T follicular helper cell (primary cell): Measurements from ENCODE around the gene TNK1.

ENCODE experiments used
- DNase-seq: peaks from one replicate; pipeline ENCODE4 v3.0.0-alpha.2; 2020; ENCODE audit warnings: low read depth

TNK1 gene

GRCh38 chr17:7435676-7436555 is 55.0 kb downstream of the TNK1 start:
- DNase-seq, result peak; percentile 34

DNA sequence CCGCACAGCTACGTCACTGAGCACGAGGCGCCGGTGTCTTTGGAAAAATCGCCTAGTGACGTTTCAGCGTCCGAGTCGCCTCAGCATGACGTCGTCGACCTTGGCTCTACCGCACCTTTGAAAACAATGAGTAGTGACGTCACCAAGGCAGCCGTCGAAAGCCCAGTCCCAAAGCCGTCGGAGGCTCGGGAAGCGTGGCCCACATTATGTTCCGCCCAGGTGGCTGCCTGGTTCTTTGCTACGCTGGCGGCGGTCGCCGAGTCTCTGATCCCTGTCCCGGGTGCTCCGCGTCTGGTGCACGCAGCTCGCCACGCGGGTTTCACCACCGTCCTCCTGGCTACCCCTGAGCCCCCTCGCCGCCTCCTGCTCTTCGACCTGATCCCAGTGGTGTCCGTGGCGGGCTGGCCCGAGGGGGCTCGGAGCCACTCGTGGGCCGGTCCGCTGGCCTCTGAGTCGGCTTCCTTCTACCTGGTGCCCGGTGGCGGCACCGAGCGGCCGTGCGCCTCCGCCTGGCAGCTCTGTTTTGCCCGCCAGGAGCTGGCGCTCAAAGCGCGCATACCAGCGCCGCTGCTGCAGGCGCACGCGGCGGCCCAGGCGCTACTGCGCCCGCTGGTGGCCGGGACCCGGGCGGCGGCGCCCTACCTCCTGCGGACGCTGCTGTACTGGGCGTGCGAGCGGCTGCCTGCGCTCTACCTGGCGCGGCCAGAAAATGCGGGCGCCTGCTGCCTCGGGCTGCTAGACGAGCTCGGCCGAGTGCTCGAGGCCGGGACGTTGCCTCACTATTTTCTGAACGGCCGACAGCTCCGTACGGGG is 55.9 kb downstream of the TNK1 start:
- DNase-seq, result peak; percentile 69

- DNase-seq, result no peak
Measured at GRCh38 chr17:7437369-7437863, 56.5 kb downstream of the TNK1 start.

DNA sequence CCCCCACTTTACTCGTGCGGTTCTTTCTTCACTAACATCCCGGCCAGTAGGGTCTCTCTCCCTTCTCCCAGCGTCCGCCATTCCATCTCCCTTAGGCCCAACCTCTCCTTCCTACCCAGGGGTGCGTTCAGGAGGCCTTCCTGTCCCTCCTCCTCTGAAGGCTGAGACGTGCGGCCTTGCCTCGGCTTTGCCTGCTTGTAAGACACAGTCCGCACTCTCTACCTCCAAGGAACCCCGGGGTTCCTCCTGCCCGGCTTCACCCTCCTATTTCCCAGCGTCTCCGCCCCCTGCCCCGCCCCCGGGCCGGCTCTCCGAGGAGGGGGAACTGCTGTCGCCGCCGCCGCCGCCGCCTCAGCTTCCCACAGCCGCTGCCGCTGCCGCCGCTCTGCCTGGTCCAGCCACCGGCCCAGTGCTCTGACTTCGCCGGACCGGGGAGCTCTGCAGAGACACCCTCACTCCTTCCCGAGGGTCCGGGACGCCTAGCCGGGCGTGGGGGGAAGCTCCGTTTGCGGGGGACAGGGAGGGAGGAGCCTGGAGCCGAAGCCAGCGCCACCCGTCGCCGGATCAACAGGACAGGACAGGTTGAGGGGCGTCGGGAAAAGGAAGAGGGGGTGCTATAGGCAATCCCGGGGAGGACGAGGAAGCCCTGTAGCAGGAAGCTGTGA is 57.2 kb downstream of the TNK1 start:
- DNase-seq, result peak; percentile 43

GRCh38 chr17:7438656-7439460 is 58.0 kb downstream of the TNK1 start:
- DNase-seq, result no peak
